Measurements from ENCODE around the gene MAMLD1.

The MAMLD1 gene

DNA sequence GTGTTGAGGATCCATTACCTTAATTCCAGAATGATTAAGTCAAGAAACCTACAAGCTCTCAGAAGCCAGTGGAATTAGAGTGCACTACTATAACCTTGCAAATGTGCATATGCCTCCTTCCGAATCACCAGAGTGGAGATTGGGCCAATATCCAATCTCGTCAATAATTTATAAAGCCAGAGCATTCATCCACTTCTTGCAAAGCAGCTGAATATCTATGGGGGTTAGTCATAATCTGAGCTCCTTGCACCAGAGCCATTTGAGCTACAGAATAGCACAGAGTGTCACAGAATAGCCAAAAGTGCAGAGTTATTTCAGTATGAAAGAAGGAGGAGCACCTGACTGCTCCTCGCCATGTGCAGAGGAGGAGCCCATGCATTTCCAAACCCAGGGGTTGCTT is 136.1 kb downstream of the MAMLD1 start:
- no peak for DNase-seq (ENCODE audit: low spot score)
- FAIRE-seq, result no peak

- FAIRE-seq, result no peak
- DNase-seq (ENCODE audit: low spot score), result no peak
These were observed 139.0 kb downstream of the MAMLD1 start for GRCh38 chrX:150502091-150502490.

DNA sequence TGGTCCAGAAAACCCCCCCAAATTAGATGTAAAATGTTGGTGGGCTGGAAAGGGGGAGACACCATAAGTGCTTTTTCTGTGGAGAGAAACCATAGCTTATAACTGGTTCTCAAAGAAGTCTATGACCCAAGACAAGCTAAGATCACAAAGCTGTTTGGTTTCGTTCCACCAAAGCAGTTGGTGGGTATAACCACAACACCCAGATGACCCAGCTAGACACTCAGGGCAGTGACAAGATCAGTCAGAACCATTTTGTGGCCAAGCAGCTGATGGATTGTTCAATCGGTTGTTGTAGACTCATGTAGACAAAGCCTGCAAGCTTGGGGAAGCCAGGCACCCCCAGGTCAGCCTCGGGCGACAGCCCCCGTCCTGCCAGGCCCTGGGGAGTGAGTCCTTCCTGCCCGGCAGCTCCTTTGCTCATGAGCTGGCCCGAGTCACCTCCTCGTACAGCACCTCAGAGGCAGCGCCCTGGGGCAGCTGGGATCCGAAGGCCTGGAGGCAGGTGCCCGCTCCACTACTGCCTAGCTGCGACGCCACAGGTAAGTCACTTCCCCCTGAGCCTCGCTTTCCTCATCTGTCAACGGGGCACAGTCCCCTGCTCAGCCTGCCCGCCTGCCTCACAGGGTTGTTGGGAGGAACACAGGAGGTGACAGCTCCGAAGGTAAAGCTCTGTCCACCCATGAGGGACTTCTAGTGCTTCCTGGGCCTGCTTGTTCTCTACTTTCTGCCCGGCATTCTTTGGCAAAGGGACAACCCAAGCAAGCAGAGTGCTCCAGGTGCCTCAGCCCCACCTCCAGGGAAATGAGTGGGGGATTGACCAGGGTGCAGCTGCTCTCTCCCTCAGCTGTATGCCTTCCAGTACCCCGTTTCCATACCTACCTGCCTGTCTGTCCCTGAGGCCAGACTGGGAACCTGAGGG is 140.1 kb downstream of the MAMLD1 start:
- DNase-seq (ENCODE audit: low spot score) (no peak), FAIRE-seq (no peak)

DNA sequence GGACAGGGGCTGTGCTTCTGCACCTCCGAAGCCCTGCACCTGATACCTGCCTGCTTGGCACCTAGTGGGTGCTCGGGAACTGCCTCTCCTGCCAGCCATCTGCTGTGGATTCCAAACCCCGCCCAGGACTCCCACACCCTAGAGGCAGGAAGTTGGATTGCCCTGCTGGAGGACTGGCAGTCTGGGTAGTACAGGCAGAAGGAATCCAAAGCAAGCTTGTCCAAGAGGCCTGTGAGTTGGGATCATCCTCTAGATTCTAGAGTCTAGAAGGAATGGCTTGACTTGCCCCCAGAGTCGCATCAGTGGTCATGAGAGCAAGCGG is 140.7 kb downstream of the MAMLD1 start:
- DNase-seq (ENCODE audit: low spot score) (no peak), FAIRE-seq (no peak)

GRCh38 chrX:150504397-150505182 is 141.5 kb downstream of the MAMLD1 start:
- FAIRE-seq (no peak), DNase-seq (ENCODE audit: low spot score) (no peak)

DNA sequence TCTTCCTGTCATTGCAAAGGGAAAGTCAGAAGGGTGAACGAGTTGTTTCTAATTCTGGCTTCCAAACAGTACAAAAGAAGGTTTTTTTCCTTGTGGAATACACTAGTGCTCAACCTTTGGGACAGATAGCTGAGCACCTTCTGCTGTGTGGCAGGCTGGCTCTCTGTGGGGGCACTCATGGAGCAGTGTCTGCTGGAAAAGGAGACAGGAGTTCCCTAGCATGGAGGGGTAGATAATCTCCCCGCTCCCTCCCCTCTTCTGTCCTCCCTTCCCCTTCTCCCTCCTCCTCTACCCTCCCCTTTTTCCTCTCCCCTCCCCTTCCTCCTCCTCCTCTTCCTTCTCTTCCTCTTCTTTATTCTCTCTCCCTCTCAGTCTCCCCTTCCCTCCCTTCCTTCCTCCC is 142.9 kb downstream of the MAMLD1 start:
- FAIRE-seq, result no peak
- no peak for DNase-seq (ENCODE audit: low spot score)

DNA sequence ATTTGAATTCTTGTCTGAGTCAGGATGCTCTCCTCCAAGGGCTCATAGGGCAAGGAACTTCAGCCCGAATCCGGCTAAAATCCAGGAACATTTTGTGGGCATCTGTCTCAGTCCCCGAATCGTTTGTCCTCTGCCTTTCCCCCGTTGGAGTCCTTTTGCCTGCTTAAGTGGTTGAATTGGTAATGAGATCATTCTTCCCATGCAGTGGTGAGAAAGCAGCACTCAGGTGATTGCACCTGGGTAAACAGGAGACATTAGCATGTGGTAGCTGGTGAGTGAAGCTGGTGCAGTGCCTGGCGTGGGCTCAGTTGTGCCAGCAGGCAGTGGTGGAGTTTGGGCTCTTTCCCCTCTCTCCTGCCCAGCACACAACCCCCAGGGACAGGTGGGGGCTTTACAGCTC is 143.4 kb downstream of the MAMLD1 start:
- DNase-seq (ENCODE audit: low spot score) (no peak), FAIRE-seq (no peak)

DNA sequence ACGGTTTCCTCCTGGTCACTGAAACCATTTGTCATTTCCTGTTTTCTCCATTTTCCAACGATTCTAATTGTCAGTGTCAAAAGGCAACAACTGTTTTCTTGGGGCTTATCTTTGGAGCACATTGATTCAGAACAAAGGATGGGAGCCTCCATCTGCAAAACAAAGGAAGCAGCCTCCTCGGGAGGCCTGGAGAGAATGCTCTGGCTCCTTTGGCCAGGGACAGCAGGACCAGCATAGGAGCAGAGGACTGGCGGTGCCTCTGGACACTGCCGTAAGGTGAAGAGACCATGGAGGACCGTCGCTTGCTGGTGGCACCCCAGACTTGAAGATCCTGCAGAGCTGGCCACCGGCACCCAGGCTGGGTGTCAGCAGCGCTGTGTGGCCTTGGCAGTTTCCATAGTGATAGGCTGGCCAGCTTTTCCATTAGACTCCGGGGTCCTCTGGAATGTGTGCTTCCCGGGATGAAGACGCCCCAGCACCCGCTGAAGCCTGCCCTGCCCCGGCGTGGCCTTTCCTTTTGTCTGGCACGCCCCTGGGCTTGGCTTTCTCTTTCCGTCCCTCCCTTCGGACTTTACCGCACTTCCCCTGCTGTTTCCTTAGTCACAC is 144.2 kb downstream of the MAMLD1 start:
- DNase-seq (ENCODE audit: low spot score), result no peak
- no peak for FAIRE-seq

- DNase-seq (ENCODE audit: low spot score) (no peak), FAIRE-seq (no peak)
These were observed 144.9 kb downstream of the MAMLD1 start for GRCh38 chrX:150508018-150508417.

GRCh38 chrX:150508451-150509367 is 145.6 kb downstream of the MAMLD1 start:
- DNase-seq (ENCODE audit: low spot score) (no peak), FAIRE-seq (no peak)

DNA sequence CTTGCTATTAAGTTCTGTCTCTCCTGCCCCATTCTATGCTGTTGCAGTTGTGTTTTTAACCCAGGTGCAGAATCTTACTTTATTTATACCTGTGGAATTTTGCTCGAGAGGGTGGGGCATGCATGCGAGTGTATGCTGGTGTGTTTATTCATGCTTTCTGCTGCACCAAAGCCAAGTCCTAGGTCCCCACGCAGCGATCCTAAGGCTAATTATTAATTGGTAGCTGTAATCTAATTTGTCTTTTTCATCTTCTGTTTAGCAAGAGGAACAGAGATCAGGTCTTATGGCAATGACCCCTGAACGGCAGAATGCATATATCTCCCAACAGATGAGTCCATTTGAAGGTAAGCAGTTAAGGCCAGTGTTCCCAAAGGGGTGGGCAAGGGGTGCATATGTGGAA is 146.6 kb downstream of the MAMLD1 start:
- FAIRE-seq, result no peak

GRCh38 chrX:150512461-150512901 is 149.4 kb downstream of the MAMLD1 start:
- DNase-seq (ENCODE audit: low spot score) (no peak), FAIRE-seq (no peak)

More for the DNA sequence above, 146.6 kb downstream of the MAMLD1 start:
- DNase-seq (ENCODE audit: low spot score), result no peak

DNA sequence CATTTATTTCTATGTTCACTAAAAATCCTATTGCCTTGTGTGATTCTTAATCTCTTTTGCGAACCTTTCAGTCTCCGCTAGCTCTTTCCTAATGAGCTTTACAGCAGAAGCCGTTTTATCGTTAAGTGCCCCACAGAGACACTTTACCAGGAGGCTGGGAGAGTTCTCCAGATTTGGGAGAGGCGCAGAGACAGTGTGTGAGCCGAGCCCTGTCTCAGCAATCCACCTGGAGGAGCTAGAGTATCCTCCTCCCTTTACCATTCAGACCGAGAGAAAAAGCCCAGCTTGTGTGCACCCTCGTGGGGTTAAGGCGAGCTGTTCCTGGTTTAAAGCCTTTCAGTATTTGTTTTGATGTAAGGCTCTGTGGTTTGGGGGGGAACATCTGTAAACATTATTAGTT is 150.4 kb downstream of the MAMLD1 start:
- no peak for DNase-seq (ENCODE audit: low spot score)
- FAIRE-seq, result no peak

- no peak for FAIRE-seq
- DNase-seq (ENCODE audit: low spot score), result no peak
These were observed 151.3 kb downstream of the MAMLD1 start for GRCh38 chrX:150514462-150514861.

DNA sequence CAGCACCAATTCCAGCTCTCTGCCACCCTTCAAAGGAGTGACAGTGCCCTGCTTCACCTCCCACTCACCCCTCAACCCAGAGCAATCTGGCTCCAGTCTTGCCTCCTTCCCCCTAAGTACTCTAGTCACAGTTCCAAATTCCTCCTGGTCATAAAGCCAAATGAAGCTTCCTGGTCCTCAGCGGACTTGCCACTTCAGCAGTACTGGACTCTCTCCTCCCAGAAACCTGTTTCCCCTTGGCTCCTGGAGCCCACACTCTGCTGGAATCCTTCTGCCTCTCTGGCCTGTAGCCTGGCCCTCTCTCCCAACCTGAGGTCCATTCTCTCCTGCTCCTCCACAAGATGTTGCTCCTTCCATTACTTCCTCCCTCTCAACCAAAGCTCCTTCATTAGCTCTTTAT is 152.7 kb downstream of the MAMLD1 start:
- no peak for DNase-seq (ENCODE audit: low spot score)
- FAIRE-seq, result no peak

DNA sequence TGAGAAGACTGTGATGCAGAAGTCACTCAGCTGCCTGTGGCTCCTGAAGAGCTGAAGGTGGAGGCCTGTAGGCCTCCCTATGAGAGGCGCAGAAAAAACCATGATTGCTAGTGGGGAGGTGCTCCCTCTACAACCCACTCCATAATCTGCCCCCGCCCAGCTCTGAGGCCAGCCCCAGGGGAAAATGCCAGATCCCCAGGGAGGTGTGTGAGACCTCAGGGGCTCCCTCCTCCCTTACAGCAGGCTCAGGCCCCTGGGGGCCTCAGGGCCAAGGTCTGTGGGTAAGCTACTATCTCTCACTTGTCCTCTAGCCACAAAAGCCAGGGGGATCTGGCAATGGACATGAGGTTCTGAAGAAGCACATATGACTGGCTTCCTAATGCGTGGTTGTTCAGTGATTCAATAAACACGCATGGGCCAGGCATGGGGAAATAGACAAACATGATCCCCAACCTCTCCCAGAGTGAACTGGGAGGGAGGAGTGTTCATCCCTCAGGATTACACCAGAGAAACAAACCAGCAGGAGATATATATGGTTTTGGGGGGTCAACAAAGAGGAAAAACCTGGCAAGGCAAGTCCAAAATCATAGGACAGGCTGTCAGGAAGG is 154.3 kb downstream of the MAMLD1 start:
- no peak for DNase-seq (ENCODE audit: low spot score)

GRCh38 chrX:150522494-150522893 is 159.4 kb downstream of the MAMLD1 start:
- DNase-seq (ENCODE audit: low spot score), result no peak
- no peak for FAIRE-seq

More for the DNA sequence above, 154.3 kb downstream of the MAMLD1 start:
- no peak for FAIRE-seq

DNA sequence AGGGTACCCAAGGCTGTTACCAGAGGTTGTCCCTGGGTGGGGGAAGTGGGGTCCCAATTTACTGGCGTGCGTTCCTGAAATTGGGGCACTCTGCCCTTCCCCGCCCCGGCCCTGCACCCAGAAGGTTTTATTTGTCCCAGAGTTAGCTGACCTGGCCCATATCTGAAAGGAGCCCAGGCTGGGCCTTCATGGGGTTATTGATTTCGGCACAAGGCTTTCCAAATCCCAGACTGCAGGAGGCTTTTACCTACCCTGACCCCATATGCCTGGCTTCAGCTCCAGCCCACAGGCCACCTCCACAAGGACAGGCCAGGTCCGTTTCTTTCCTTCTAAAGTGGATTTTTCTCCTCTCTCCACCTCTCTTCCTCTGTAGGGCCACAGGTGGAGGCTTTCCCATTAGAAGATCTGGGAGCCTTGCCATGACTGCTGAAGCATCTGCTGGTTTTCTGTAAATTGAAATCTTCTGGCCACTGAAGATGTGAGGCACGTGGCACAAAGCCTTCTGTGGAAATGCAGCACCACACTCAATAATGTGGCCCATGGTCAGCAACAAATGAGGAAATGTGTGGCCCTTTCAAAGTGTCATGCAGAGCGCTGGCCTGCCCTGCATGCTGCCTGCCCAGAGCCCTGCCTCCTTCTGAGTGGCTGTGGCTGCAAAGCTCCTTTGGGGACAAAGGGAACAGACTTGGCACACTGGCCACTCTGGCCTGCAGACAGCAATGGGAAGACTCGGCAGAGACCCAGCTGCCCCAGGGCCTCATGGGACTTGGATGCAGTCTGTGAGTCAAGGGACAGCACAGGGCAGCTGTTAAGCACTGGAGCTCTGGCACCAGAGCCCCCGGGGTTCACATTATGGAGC is 162.2 kb downstream of the MAMLD1 start:
- FAIRE-seq (no peak), DNase-seq (ENCODE audit: low spot score) (no peak)

DNA sequence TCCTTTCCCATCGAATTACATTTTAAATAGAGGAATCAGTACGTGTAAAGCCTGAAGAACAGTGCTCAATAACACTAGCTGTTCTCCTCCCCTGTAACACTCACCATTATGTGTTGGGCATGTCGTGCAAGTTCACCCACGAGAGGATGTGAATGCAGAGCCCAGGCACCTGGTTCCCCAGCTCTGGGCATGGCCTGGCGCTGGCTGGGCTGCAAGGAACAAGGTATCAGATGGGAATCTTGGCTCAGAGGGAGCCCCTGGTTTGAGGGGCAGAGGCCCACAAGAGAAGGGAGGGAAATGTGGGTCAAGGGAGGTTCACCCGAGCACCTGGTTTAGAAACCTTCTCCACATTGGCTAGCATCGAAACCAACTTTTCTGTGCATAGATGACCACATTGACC is 163.6 kb downstream of the MAMLD1 start:
- DNase-seq (ENCODE audit: low spot score) (no peak), FAIRE-seq (no peak)

GRCh38 chrX:150527108-150527507 is 164.0 kb downstream of the MAMLD1 start:
- DNase-seq (ENCODE audit: low spot score) (no peak), FAIRE-seq (no peak)
